ENCODE measurements around the gene BATF2. TPM values are rescaled to one million over a fixed set of nuclear protein-coding genes. Genes with fewer than 3 reads are reported as not detected.

The BATF2 gene
- polyA plus RNA-seq, 2 of the 4 experiments (the other 2 are of a cell fraction), result 0.21 to 0.67 TPM

DNA sequence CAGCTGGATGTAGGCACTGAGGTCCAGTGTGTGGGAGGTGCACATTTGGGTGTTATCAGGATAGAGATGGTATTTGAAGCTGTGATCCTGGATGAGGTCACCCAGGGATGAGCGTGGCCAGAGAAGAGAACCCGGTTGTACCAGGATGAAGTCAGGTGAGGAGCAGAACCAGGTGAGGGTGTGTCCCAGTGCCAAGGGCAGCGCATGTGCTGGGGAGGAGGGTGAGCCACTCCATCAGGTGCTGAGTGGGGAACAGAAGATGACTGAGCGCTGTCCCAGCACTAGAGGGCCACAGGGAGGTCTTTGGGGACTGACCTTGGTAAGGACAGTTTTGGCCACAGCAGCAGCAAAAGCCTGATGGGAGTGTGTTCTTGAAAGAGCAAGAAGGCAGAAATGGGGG, 19.9 kb upstream of the BATF2 start (continued):
- TF ChIP-seq, protein P1, sequence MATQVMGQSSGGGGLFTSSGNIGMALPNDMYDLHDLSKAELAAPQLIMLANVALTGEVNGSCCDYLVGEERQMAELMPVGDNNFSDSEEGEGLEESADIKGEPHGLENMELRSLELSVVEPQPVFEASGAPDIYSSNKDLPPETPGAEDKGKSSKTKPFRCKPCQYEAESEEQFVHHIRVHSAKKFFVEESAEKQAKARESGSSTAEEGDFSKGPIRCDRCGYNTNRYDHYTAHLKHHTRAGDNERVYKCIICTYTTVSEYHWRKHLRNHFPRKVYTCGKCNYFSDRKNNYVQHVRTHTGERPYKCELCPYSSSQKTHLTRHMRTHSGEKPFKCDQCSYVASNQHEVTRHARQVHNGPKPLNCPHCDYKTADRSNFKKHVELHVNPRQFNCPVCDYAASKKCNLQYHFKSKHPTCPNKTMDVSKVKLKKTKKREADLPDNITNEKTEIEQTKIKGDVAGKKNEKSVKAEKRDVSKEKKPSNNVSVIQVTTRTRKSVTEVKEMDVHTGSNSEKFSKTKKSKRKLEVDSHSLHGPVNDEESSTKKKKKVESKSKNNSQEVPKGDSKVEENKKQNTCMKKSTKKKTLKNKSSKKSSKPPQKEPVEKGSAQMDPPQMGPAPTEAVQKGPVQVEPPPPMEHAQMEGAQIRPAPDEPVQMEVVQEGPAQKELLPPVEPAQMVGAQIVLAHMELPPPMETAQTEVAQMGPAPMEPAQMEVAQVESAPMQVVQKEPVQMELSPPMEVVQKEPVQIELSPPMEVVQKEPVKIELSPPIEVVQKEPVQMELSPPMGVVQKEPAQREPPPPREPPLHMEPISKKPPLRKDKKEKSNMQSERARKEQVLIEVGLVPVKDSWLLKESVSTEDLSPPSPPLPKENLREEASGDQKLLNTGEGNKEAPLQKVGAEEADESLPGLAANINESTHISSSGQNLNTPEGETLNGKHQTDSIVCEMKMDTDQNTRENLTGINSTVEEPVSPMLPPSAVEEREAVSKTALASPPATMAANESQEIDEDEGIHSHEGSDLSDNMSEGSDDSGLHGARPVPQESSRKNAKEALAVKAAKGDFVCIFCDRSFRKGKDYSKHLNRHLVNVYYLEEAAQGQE (IDR thresholded peaks at IDR 0.05), result no peak
- TF ChIP-seq PHF8 (IDR thresholded peaks at IDR 0.05; ENCODE audit: borderline replicate concordance, low read depth) (no peak), ZNF302 (CRISPR knock-in tag; IDR thresholded peaks at IDR 0.05) (no peak), CBX8 (IDR thresholded peaks at IDR 0.05) (no peak)

DNA sequence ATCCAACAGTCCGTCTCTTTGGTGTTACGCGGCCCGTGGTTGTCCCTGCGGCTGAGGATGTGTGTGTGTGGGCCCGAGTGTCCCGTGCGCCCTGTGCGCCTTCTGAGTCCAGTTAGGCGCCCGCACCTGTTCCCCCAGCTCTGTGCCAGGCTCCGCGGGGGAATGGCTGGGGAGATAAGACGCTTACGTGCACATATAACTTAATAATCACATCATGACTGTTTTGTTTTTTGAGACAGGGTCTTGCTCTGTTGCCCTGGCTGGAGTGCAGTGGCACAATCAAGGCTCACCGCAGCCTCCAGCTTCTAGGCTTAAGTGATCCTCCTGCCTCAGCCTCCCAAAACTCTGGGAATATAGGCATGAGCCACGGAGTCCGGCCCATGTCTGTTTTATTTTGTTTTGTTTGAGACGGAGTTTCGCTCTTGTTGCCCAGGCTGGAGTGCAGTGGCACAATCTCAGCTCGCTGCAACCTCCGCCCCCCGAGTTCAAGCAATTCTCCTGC, 18.0 kb upstream of the BATF2 start:
- no peaks in the 10 kb centered on the region for H3K9me3 ChIP-seq
- peak overlapping the region; percentile 74 for H3K4me2 ChIP-seq
- ATAC-seq (peak; percentile 34 to 36), FAIRE-seq (no peak), DNase-seq (ENCODE audit: low read depth in 1 of 2, low spot score in 1 of 2) (no peak)
- H3K27ac ChIP-seq, result peak overlapping the region; percentile 95 to 97
- H3K4me1 ChIP-seq, result peaks cover 26% of the 10 kb centered on the region
- peak overlapping the region; percentile 65 for H3K4me3 ChIP-seq
- ChIA-PET CTCF (interaction anchor here (0.8 to 8.0 kb wide), 68 partner anchors 7 to 253 kb away, joined by 3 to 97 read pairs (median 6); partner anchors contain the start of genes BATF2, CDC42BPG, CDCA5 and EHD1), POLR2A (interaction anchor here (0.8 to 1.2 kb wide), 4 partner anchors 18 to 171 kb away, joined by 3 to 4 read pairs (median 3); partner anchors contain the start of genes BATF2, CDC42BPG, MAJIN and TM7SF2)
- 43% methylated on average over 18 of the region's 23 CpGs for WGBS (ENCODE audit: missing lambda C conversion rate)
- no peak for TF ChIP-seq EP300 (IDR thresholded peaks at IDR 0.05)
- TF ChIP-seq KDM1A (IDR thresholded peaks at IDR 0.05; ENCODE audit: low read depth), result 0 out of 2 replicates have a peak, but pooled peaks have one; percentile 24

DNA sequence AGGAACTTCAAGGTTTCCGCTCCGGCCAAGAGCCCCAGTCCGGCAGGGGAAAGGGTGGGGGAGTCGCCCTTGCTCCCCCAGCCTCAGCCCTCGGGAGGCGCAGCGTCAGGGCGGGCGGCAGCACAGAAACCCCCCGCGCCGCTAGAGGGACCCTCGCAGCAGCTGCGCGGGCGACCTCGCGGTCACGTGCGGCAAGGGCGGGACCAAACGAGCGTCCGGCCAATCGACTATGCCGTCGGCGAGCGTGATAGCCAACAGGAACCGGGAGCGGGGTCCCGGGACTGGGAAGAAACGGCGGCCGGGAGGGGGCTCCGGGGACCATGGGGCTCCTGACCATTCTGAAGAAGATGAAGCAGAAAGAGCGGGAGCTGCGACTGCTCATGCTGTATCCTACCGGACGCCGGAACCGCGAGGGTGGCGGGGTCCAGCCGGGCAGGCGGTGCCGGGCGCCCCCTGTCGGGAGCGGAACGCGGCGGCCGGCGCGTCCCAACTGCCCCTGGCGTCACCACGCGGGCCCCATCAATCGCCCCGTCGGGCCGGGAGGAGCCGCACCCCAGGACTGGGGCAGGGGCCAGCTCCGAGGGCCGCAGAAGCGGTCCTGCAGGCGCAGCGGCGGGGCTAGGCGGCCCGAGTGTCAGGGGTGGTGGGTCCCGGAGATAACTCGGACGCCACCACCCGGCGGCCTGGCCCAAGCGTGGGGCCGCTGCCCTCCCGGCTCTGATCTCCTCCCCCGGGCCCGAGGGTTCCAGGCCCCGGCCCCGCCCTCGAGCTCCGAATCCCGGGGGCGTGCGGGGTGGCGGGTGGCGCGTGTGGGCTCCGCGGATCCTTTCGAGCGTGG, 17.3 kb upstream of the BATF2 start, which contains the start of gene ARL2:
ARL2 (plus strand) TSS at position 273 of the 838 bp plus-strand sequence; CDS start at position 321, 48 bp downstream.
- ATAC-seq (peak; percentile 90 to 92), DNase-seq (ENCODE audit: low read depth in 1 of 2, low spot score in 1 of 2) (peak; percentile 91 to 94), FAIRE-seq (no peak)
- Histone ChIP-seq H3K4me2 (peak within 1 kb of the TSS; percentile 74), H3K9me3 (no peaks in the 10 kb centered on the region), H3K4me3 (peak within 1 kb of the TSS; percentile 65), H3K27ac (peak within 1 kb of the TSS; percentile 95 to 97), H3K4me1 (peaks cover 26% of the 10 kb centered on the region)
- CTCF ChIA-PET, result interaction anchor here (0.7 to 8.0 kb wide), 72 partner anchors 8 to 252 kb away, joined by 3 to 97 read pairs (median 6); partner anchors contain the start of genes BATF2, CDC42BPG, CDCA5 and EHD1
- 2% methylated on average over 25 of the region's 96 CpGs for WGBS (ENCODE audit: missing lambda C conversion rate)
- POLR2A ChIA-PET, result interaction anchor here (0.8 to 1.2 kb wide), 5 partner anchors 18 to 178 kb away, joined by 3 to 4 read pairs (median 3); partner anchors contain the start of genes BATF2, CDC42BPG, MAJIN and TM7SF2
- TF ChIP-seq SMC3 (IDR thresholded peaks at IDR 0.05) (peak; percentile 41; the same call in 2 of the 3 replicates), NPAS2 (CRISPR knock-in tag; IDR thresholded peaks at IDR 0.05; ENCODE audit: borderline replicate concordance) (0 out of 2 replicates have a peak, but pooled peaks have one; percentile 10), TP53 (CRISPR knock-in tag; IDR thresholded peaks at IDR 0.05) (no peak), MAZ (IDR thresholded peaks at IDR 0.05; ENCODE audit: borderline replicate concordance, low read depth, low read length) (no peak; the same call in 1 of the 2 replicates), GATA3 (IDR thresholded peaks at IDR 0.05; ENCODE audit: borderline replicate concordance) (no peak), RNF2 (IDR thresholded peaks at IDR 0.05; ENCODE audit: borderline replicate concordance, low read depth) (no peak), MYC (IDR thresholded peaks at IDR 0.05; ENCODE audit: borderline replicate concordance, low read length) (no peak; the same call in 1 of the 2 replicates), HOXB13 (CRISPR knock-in tag; IDR thresholded peaks at IDR 0.05; ENCODE audit: low read depth) (no peak), CTCF (IDR thresholded peaks at IDR 0.05) (peak; percentile 80), TFCP2L1 (CRISPR knock-in tag; IDR thresholded peaks at IDR 0.05) (no peak), JUN (IDR thresholded peaks at IDR 0.05) (peak; percentile 23 to 87; a peak in 4 of 5 replicates), BHLHE40 (IDR thresholded peaks at IDR 0.05; ENCODE audit: low read depth, low read length) (peak; percentile 87), EHMT2 (IDR thresholded peaks at IDR 0.05; ENCODE audit: low read depth) (no peak), SREBF2 (IDR thresholded peaks at IDR 0.05) (no peak), HOXB5 (CRISPR knock-in tag; IDR thresholded peaks at IDR 0.05) (peak; percentile 73), KDM5A (IDR thresholded peaks at IDR 0.05) (no peak), EP300 (IDR thresholded peaks at IDR 0.05) (no peak), ESRRA (IDR thresholded peaks at IDR 0.05; ENCODE audit: borderline replicate concordance, low read length) (no peak)
- TF ChIP-seq, protein P2, sequence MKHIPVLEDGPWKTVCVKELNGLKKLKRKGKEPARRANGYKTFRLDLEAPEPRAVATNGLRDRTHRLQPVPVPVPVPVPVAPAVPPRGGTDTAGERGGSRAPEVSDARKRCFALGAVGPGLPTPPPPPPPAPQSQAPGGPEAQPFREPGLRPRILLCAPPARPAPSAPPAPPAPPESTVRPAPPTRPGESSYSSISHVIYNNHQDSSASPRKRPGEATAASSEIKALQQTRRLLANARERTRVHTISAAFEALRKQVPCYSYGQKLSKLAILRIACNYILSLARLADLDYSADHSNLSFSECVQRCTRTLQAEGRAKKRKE (CRISPR knock-in tag; IDR thresholded peaks at IDR 0.05; ENCODE audit: low read depth), result no peak

Data from A549 (cell line).